ENCODE data around the gene MCL1. TPM values are rescaled to one million over a fixed set of nuclear protein-coding genes. Genes with fewer than 3 reads are reported as not detected.

Gene MCL1
- total RNA-seq, 3 donors from 2014 or later (not counting 1 experiment from before 2014, with no cell fraction given), result 929 to 1,396 (median 938) TPM

- H3K36me3 Mint-ChIP-seq, result no peaks in the 10 kb centered on the region
- no peak for TF ChIP-seq CTCF (IDR thresholded peaks at IDR 0.05)
- no peak overlapping the region for H3K4me3 Mint-ChIP-seq
- DNase-seq (no peak), ATAC-seq (no peak)
- Histone ChIP-seq H3K9me3 (ENCODE audit: control insufficient read depth, insufficient read depth, low read length) (no peaks in the 10 kb centered on the region), H3K27me3 (ENCODE audit: control insufficient read depth, insufficient read depth, low read length) (peaks cover 4% of the 10 kb centered on the region), H3K4me3 (ENCODE audit: low read length) (no peak overlapping the region), H3K4me1 (ENCODE audit: control insufficient read depth, insufficient read depth, low read length) (peaks cover 43% of the 10 kb centered on the region), H3K36me3 (ENCODE audit: control insufficient read depth, insufficient read depth, low read length) (no peaks in the 10 kb centered on the region), H3K27ac (ENCODE audit: low read length) (no peak overlapping the region)
- H3K27ac Mint-ChIP-seq, result peak overlapping the region in 1 of 2 donors; percentile 27
- H3K4me1 Mint-ChIP-seq, result peaks cover 4 to 33% of the 10 kb centered on the region in 2 donors
- intact Hi-C loops (cut with micrococcal nuclease), result no loop called here
- H3K9me3 Mint-ChIP-seq, result no peaks in the 10 kb centered on the region
- 86% methylated on average over 12 of the region's 12 CpGs for WGBS (ENCODE audit: insufficient coverage)
- H3K27me3 Mint-ChIP-seq (ENCODE audit: low read depth in 2 of 2), result peaks cover 0 to 7% of the 10 kb centered on the region in 2 donors
Observed at GRCh38 chr1:150552911-150553289, 26.5 kb downstream of the MCL1 start.

DNA sequence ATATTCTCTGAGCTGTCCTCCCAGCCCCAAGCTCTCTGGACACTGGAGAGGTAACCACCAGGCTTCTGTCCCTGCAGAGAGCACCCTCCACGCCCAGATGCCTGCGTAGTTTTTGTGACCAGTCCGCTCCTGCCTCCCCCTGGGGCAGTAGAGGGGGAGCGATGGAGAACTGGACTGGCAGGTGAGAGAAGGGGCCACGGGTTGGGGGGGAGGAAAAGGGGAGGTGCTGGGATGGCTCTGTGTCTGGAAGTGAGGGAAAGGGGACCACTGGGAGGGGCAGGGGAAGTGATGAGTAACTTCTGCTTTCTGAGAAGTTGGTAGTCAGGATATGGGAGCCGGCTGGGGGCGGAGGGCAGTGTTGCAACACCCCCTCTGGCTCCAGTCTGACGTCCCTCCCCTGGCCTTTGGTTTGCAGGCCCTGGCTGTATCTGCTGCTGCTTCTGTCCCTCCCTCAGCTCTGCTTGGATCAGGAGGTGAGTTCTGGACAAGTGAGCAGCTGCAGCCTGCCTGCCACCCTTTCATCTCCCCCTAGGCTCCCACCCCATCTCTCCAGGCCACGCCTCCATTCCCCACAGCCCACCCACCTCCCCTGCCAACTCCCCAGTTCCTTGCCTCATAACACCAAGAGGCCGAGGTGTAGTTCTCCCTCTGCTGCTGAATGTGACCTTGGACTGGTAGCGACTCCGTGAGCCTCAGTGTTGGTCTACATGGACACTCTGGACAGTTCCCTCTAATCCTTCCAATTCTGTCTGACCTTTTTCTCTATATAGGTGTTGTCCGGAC lies 27.1 kb downstream of the MCL1 start:
- H3K4me1 Mint-ChIP-seq, result peaks cover 4 to 28% of the 10 kb centered on the region in 2 donors
- DNase-seq, result no peak
- peak; percentile 16 to 65 (median 43) for ATAC-seq
- intact Hi-C loops (cut with micrococcal nuclease), result no loop called here
- Histone ChIP-seq H3K4me3 (ENCODE audit: low read length) (no peak overlapping the region), H3K36me3 (ENCODE audit: control insufficient read depth, insufficient read depth, low read length) (no peaks in the 10 kb centered on the region), H3K27me3 (ENCODE audit: control insufficient read depth, insufficient read depth, low read length) (peaks cover 4% of the 10 kb centered on the region), H3K4me1 (ENCODE audit: control insufficient read depth, insufficient read depth, low read length) (peaks cover 43% of the 10 kb centered on the region), H3K9me3 (ENCODE audit: control insufficient read depth, insufficient read depth, low read length) (no peaks in the 10 kb centered on the region), H3K27ac (ENCODE audit: low read length) (no peak overlapping the region)
- peaks cover 0 to 7% of the 10 kb centered on the region in 2 donors for H3K27me3 Mint-ChIP-seq (ENCODE audit: low read depth in 2 of 2)
- 30% methylated on average over 13 of the region's 13 CpGs for WGBS (ENCODE audit: insufficient coverage)
- H3K4me3 Mint-ChIP-seq, result no peak overlapping the region
- TF ChIP-seq CTCF (IDR thresholded peaks at IDR 0.05), result no peak
- H3K36me3 Mint-ChIP-seq, result no peaks in the 10 kb centered on the region
- H3K27ac Mint-ChIP-seq, result peak overlapping the region in 1 of 2 donors; percentile 27
- H3K9me3 Mint-ChIP-seq, result no peaks in the 10 kb centered on the region

- Histone ChIP-seq H3K27ac (ENCODE audit: low read length) (no peak overlapping the region), H3K4me1 (ENCODE audit: control insufficient read depth, insufficient read depth, low read length) (peaks cover 43% of the 10 kb centered on the region), H3K36me3 (ENCODE audit: control insufficient read depth, insufficient read depth, low read length) (no peaks in the 10 kb centered on the region), H3K27me3 (ENCODE audit: control insufficient read depth, insufficient read depth, low read length) (peaks cover 4% of the 10 kb centered on the region), H3K9me3 (ENCODE audit: control insufficient read depth, insufficient read depth, low read length) (no peaks in the 10 kb centered on the region), H3K4me3 (ENCODE audit: low read length) (no peak overlapping the region)
- no peak overlapping the region for H3K4me3 Mint-ChIP-seq
- H3K27ac Mint-ChIP-seq, result no peak overlapping the region
- no peaks in the 10 kb centered on the region for H3K36me3 Mint-ChIP-seq
- DNase-seq, result no peak
- no peak for TF ChIP-seq CTCF (IDR thresholded peaks at IDR 0.05)
- WGBS (ENCODE audit: insufficient coverage), result 11% methylated on average over 1 of the region's 1 CpG
- no peak for ATAC-seq
- H3K9me3 Mint-ChIP-seq, result no peaks in the 10 kb centered on the region
- intact Hi-C loops (cut with micrococcal nuclease), result no loop called here
- peaks cover 0 to 7% of the 10 kb centered on the region in 2 donors for H3K27me3 Mint-ChIP-seq (ENCODE audit: low read depth in 2 of 2)
- peaks cover 4 to 27% of the 10 kb centered on the region in 2 donors for H3K4me1 Mint-ChIP-seq
Observed at GRCh38 chr1:150551784-150552127, 27.7 kb downstream of the MCL1 start.
